Heart left ventricle (tissue), 13 donors: ENCODE data around the gene WWOX.

Experiments used
- POLR2A ChIP-seq, 2 donors: fragments of 450-650 bp; IDR thresholded peaks; one replicate each; pipeline ENCODE4 v1.6.1; 2017; ENCODE audit warnings: antibody characterized with exemption in 2 of 2, mild to moderate bottlenecking in 2 of 2, moderate library complexity in 2 of 2
- TF ChIP-seq, protein P1 (sequence below), 12 donors: fragments of 200-600 bp; sonication (generic) in 4 of 12; IDR thresholded peaks; one replicate each; pipeline versions ENCODE4 v1.5.0 to v1.8.0; 2018 to 2022; ENCODE audit warnings: antibody characterized with exemption in 12 of 12, mild to moderate bottlenecking in 5 of 12
- donor health status: ischemic (EF 13 %, LVEDD 7.1; RV severe dilation, severe dysfunction).
- donor health status: DM: no; HTN: yes; CAD: no.
- donor health status: DM: no; HTN: no; CAD: no.
- donor health status: ischemic (EF 25% LVEDD 6.9; RV normal size, moderate dysfunction).
- donor health status: ischemic (EF 25% LVEDD 5.7; RV mildly dilated, moderate dysfunction).
- donor health status: ischemic (EF 35%, LVEDD 5.7; RV mildly dilated, moderate dysfunction).
- donor health status: nonischemic (EF 11% LVEDD 7.7; RV severe dilation, severe dysfunction).
- donor health status: DM: yes; HTN: yes; CAD: no.
- donor health status: PGD.
- donor health status: ischemic (EF 29% LVEDD 5.4; RV normal size, mild dysfunction).
- donor health status: nonischemic (EF 23%, LVEDD 6.1; RV moderate dilation, normal function).

GRCh38 chr16:78666318-78666717, 566.9 kb downstream of the WWOX start:
- TF ChIP-seq, protein P1, sequence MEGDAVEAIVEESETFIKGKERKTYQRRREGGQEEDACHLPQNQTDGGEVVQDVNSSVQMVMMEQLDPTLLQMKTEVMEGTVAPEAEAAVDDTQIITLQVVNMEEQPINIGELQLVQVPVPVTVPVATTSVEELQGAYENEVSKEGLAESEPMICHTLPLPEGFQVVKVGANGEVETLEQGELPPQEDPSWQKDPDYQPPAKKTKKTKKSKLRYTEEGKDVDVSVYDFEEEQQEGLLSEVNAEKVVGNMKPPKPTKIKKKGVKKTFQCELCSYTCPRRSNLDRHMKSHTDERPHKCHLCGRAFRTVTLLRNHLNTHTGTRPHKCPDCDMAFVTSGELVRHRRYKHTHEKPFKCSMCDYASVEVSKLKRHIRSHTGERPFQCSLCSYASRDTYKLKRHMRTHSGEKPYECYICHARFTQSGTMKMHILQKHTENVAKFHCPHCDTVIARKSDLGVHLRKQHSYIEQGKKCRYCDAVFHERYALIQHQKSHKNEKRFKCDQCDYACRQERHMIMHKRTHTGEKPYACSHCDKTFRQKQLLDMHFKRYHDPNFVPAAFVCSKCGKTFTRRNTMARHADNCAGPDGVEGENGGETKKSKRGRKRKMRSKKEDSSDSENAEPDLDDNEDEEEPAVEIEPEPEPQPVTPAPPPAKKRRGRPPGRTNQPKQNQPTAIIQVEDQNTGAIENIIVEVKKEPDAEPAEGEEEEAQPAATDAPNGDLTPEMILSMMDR (IDR thresholded peaks at IDR 0.05) = no peak
- no peak for TF ChIP-seq POLR2A (IDR thresholded peaks at IDR 0.05)
